Measurements from ENCODE around the gene GAB4. TPM values are rescaled to one million over a fixed set of nuclear protein-coding genes. Genes with fewer than 3 reads are reported as not detected.

GAB4 gene
- total and polyA plus RNA-seq, 10 of the 15 experiments (the other 5 are each of a cell fraction or from before 2014, with no cell fraction given), result not detected

GRCh38 chr22:16961477-16962186 is 46.4 kb downstream of the GAB4 start:
- FAIRE-seq (no peak), ATAC-seq (no peak), DNase-seq (ENCODE audit: low read depth, low spot score) (no peak)
- no TSS peak for BruUV-seq (replicated peaks)
- H3K79me2 ChIP-seq (ENCODE audit: control insufficient read depth, insufficient read depth, low read length), result no peaks in the 10 kb centered on the region
- ChIA-PET RAD21 (ENCODE audit: unreplicated experiment) (no interaction called here), POLR2A (no interaction called here), CTCF (no interaction called here), SMC1A (ENCODE audit: uncharacterized antibody, unreplicated experiment) (no interaction called here)
- H3K27me3 ChIP-seq (replicated peaks in 1 of 2; ENCODE audit: control insufficient read depth in 2 of 2, insufficient read depth in 2 of 2, low read length in 1 of 2), result no peaks in the 10 kb centered on the region
- H4K20me1 ChIP-seq (ENCODE audit: control insufficient read depth, insufficient read depth), result no peaks in the 10 kb centered on the region
- no peaks in the 10 kb centered on the region for H3K9me3 ChIP-seq (replicated peaks; ENCODE audit: control insufficient read depth, insufficient read depth, low read length)
- no peak overlapping the region for H3K4me3 ChIP-seq
- in situ Hi-C loops (cut with MboI), result no loop called here
- no peaks in the 10 kb centered on the region for H3K36me3 ChIP-seq (ENCODE audit: control insufficient read depth in 2 of 2, insufficient read depth in 2 of 2, low read length in 1 of 2)
- H3K4me1 ChIP-seq (ENCODE audit: control insufficient read depth, insufficient read depth, low read length), result no peaks in the 10 kb centered on the region
- no peak overlapping the region for H3K27ac ChIP-seq (ENCODE audit: control insufficient read depth, insufficient read depth)
- no peak overlapping the region for H3K9ac ChIP-seq (ENCODE audit: control insufficient read depth, insufficient read depth, low read length)
- 27% methylated on average over 11 of the region's 14 CpGs for WGBS (ENCODE audit: insufficient coverage, insufficient replicate concordance, low lambda C conversion rate, missing lambda C conversion rate)
- intact Hi-C loops (cut with micrococcal nuclease; ENCODE audit: unreplicated experiment), result no loop called here
- no peak overlapping the region for H3K4me2 ChIP-seq (ENCODE audit: control insufficient read depth, insufficient read depth)
- H2AFZ ChIP-seq (ENCODE audit: control insufficient read depth, low read depth, low read length), result no peak overlapping the region
- TF ChIP-seq CBFB (IDR thresholded peaks at IDR 0.05; ENCODE audit: low read depth), result no peak
- TF ChIP-seq CUX1 (IDR thresholded peaks at IDR 0.05; ENCODE audit: insufficient replicate concordance, low read depth, low read length), result no peak
- TF ChIP-seq RBBP5 (conservative IDR thresholded peaks at IDR 0.05), result no peak
- TF ChIP-seq HDAC6 (IDR thresholded peaks at IDR 0.05; ENCODE audit: unreplicated experiment), result no peak
- TF ChIP-seq CTCF (IDR thresholded peaks at IDR 0.05 in 2 of 3, conservative IDR thresholded peaks at IDR 0.05 in 1 of 3; ENCODE audit: control insufficient read depth in 2 of 3, extremely low read depth in 1 of 3, insufficient read depth in 1 of 3, low read depth in 3 of 3, low read length in 3 of 3), result no peak
- TF ChIP-seq EGR1 (IDR thresholded peaks at IDR 0.05; ENCODE audit: borderline replicate concordance in 1 of 2, low read depth in 2 of 2, low read length in 2 of 2), result no peak
- TF ChIP-seq NFIC (IDR thresholded peaks at IDR 0.05; ENCODE audit: low read depth, low read length), result no peak
- no peak for TF ChIP-seq ZBTB33 (IDR thresholded peaks at IDR 0.05)
- no peak for TF ChIP-seq RCOR1 (conservative IDR thresholded peaks at IDR 0.05; ENCODE audit: low read depth, low read length)
- TF ChIP-seq IRF5 (IDR thresholded peaks at IDR 0.05; ENCODE audit: borderline replicate concordance), result no peak
- TF ChIP-seq POLR2A (IDR thresholded peaks at IDR 0.05; ENCODE audit: low read depth, low read length), result no peak
